Spleen (tissue), 11 donors: Measurements from ENCODE around the gene ASCC3. TPM values are rescaled to one million over a fixed set of nuclear protein-coding genes. Genes with fewer than 3 reads are reported as not detected.

Source experiments
- DNase-seq: peaks from one replicate; pipeline ENCODE4 v3.0.0-alpha.2; 2020
- H3K27ac ChIP-seq, 8 donors: fragments of 200-600 bp; sonication (generic) in 7 of 8; 1 replicate in 4 of 8; 2 replicates in 4 of 8; pipeline versions ENCODE4 v1.5.0 to v1.8.0; 2016 to 2021; ENCODE audit warnings: inconsistent platforms in 4 of 8, mild to moderate bottlenecking in 4 of 8, moderate library complexity in 1 of 8
- H3K27me3 ChIP-seq, 7 donors: fragments of 200-600 bp; sonication (generic) in 6 of 7; replicated peaks in 1 of 7; 1 replicate in 4 of 7; 2 replicates in 3 of 7; pipeline versions ENCODE4 v1.5.0 to v1.8.0; 2016 to 2021; ENCODE audit warnings: inconsistent platforms in 3 of 7, mild to moderate bottlenecking in 1 of 7
- H3K36me3 ChIP-seq, 6 donors: fragments of 200-600 bp; sonication (generic) in 5 of 6; 1 replicate in 4 of 6; 2 replicates in 2 of 6; pipeline versions ENCODE4 v1.5.0 to v1.8.0; 2016 to 2021; ENCODE audit warnings: inconsistent platforms in 2 of 6
- H3K4me1 ChIP-seq, 6 donors: fragments of 200-600 bp; sonication (generic) in 5 of 6; 1 replicate in 3 of 6; 2 replicates in 3 of 6; pipeline versions ENCODE4 v1.5.0 to v1.8.0; 2016 to 2021; ENCODE audit warnings: inconsistent platforms in 3 of 6
- H3K4me3 ChIP-seq, 8 donors: fragments of 200-600 bp; sonication (generic) in 7 of 8; 1 replicate in 4 of 8; 2 replicates in 4 of 8; pipeline versions ENCODE4 v1.5.0 to v1.8.0; 2016 to 2021; ENCODE audit warnings: inconsistent platforms in 4 of 8, mild to moderate bottlenecking in 4 of 8, moderate library complexity in 2 of 8
- H3K9me3 ChIP-seq, 8 donors: fragments of 200-600 bp; sonication (generic) in 7 of 8; 1 replicate in 4 of 8; 2 replicates in 4 of 8; pipeline versions ENCODE4 v1.5.0 to v1.8.0; 2016 to 2021; ENCODE audit warnings: inconsistent platforms in 4 of 8
- POLR2A ChIP-seq, 3 donors: fragments of 450-650 bp; IDR thresholded peaks; one replicate each; pipeline ENCODE4 v1.5.1; 2017; ENCODE audit warnings: antibody characterized with exemption in 3 of 3, mild to moderate bottlenecking in 1 of 3
- POLR2AphosphoS5 ChIP-seq, 3 donors: sonication (generic); formaldehyde crosslinking; IDR thresholded peaks; one replicate each; pipeline ENCODE4 v1.5.1; 2017; ENCODE audit warnings: antibody characterized with exemption in 3 of 3
- WGBS, 5 donors: extraction: QIAGEN DNeasy Blood & Tissue Kit in 3 of 5; methylation state at CpG; one replicate each; pipeline versions ENCODE4 v1.1.5 to v1.1.7; 2013 to 2018; 5-methylcytosine and 5-hydroxymethylcytosine counted together
- intact Hi-C: fragments of 100-400 bp; cut with DNase I; formaldehyde crosslinking; loops from one replicate; pipeline ENCODE4 v1.15.0; 2023; ENCODE audit warnings: low total_unique reads
- polyA plus RNA-seq, 3 donors: library from polyadenylated mRNA; stranded (reverse); fragments of 200-250 nt; gene quantifications; one replicate each; pipeline ENCODE4 v1.2.1, GENCODE V29; 2013
- total RNA-seq, 7 donors: library from RNA; depleted of rRNA in 3 of 7; stranded (reverse); fragments of >200 nt in 3 of 7; fragmentation: NEBNext Ultra II Directional in 4 of 7; extraction: Animal tissue kit (Norgen Biotek cat#: 25700) in 4 of 7; gene quantifications; one replicate each; pipeline versions ENCODE4 v1.1.0 to v1.2.1, GENCODE V29; 2016 to 2021
- TF ChIP-seq, protein P1 (sequence below), 11 experiments: fragments of 200-600 bp in 7 of 11; fragments of 450-650 bp in 4 of 11; sonication (generic) in 4 of 11; IDR thresholded peaks in 8 of 11; conservative IDR thresholded peaks in 3 of 11; 1 replicate in 7 of 11; 2 replicates in 4 of 11; pipeline versions ENCODE4 v1.4.0 to v1.8.0; 2016 to 2021; ENCODE audit warnings: antibody characterized with exemption in 11 of 11, inconsistent platforms in 4 of 11, mild to moderate bottlenecking in 1 of 11
- donor health status: healthy with polysubstance abuse.
- donor health status: DM: no; HTN: no; CAD: no; lungs with moderate emphysema.
- donor health status: DM: no; HTN: no; CAD: no.
- donor health status: Bipolar disorder and iron deficiency.
- donor health status: healthy.
- donor health status: DM: no; HTN: no; CAD: no.
- donor health status: DM: yes; HTN: yes; CAD: no.

The ASCC3 gene
- total and polyA plus RNA-seq, 10 donors: 7.9 to 52.4 (median 40.8) TPM

DNA sequence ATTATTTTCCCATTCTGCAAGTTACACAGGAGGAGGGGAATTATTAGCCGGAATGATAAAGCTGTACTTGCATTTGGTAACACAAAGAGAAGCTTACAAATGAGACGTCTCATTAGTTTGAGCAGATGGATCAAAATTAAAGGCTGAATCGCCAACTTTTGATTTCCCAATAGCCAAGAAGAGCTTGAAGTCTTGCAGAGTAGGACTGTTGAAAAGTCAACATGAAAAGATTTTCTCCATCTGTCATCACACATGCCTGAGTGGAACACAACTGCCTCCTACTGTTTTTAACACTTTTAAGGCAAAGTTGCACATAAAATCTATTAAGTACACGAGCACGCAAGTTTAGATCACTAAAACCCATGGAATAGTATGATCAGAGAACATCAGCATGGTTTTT is 176.2 kb downstream of the ASCC3 start:
- Histone ChIP-seq H3K27ac (no peak overlapping the region), H3K36me3 (peaks cover 0 to 35% (median 6%) of the 10 kb centered on the region in 6 donors), H3K4me3 (no peak overlapping the region), H3K9me3 (peaks cover 0 to 20% (median 12%) of the 10 kb centered on the region in 8 donors), H3K27me3 (no peaks in the 10 kb centered on the region), H3K4me1 (no peaks in the 10 kb centered on the region)
- intact Hi-C loops: no loop called here
- TF ChIP-seq, protein P1, sequence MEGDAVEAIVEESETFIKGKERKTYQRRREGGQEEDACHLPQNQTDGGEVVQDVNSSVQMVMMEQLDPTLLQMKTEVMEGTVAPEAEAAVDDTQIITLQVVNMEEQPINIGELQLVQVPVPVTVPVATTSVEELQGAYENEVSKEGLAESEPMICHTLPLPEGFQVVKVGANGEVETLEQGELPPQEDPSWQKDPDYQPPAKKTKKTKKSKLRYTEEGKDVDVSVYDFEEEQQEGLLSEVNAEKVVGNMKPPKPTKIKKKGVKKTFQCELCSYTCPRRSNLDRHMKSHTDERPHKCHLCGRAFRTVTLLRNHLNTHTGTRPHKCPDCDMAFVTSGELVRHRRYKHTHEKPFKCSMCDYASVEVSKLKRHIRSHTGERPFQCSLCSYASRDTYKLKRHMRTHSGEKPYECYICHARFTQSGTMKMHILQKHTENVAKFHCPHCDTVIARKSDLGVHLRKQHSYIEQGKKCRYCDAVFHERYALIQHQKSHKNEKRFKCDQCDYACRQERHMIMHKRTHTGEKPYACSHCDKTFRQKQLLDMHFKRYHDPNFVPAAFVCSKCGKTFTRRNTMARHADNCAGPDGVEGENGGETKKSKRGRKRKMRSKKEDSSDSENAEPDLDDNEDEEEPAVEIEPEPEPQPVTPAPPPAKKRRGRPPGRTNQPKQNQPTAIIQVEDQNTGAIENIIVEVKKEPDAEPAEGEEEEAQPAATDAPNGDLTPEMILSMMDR (IDR thresholded peaks at IDR 0.05 in 8 of 11, conservative IDR thresholded peaks at IDR 0.05 in 3 of 11): no peak
- TF ChIP-seq POLR2A (IDR thresholded peaks at IDR 0.05) (no peak), POLR2AphosphoS5 (IDR thresholded peaks at IDR 0.05) (no peak)
- no peak for DNase-seq
- WGBS, 5 donors: 76 to 93% (median 90%) methylated on average over 5 of the region's 5 CpGs

DNA sequence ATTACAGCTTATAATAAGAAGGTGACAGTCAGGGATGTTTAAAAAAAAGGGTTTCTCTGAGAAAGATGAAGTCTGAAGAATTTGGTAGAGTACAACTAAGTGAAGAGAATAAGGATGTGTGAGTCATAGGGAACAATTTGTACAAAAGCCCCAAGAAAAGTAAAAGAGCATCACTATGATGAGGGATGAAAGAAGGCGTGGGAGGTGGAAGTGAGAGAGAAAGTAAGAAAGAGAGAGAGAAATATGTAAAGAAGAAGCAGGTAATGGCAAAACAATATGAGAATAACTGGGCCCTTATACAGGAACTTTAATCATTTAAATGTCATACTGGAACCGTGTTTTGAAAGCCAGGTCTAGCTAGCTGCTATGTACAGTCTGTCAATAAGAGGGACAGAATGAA is 179.4 kb downstream of the ASCC3 start:
- DNase-seq: no peak
- Histone ChIP-seq H3K27ac (no peak overlapping the region), H3K9me3 (peaks cover 0 to 28% (median 16%) of the 10 kb centered on the region in 8 donors), H3K36me3 (peaks cover 0 to 40% (median 6%) of the 10 kb centered on the region in 6 donors), H3K4me1 (no peaks in the 10 kb centered on the region), H3K4me3 (no peak overlapping the region), H3K27me3 (no peaks in the 10 kb centered on the region)
- WGBS, 5 donors: 79 to 93% (median 85%) methylated on average over 2 of the region's 2 CpGs
- intact Hi-C loops: no loop called here
- TF ChIP-seq, protein P1 (IDR thresholded peaks at IDR 0.05 in 8 of 11, conservative IDR thresholded peaks at IDR 0.05 in 3 of 11): no peak
- TF ChIP-seq POLR2A (IDR thresholded peaks at IDR 0.05) (no peak), POLR2AphosphoS5 (IDR thresholded peaks at IDR 0.05) (no peak)

DNA sequence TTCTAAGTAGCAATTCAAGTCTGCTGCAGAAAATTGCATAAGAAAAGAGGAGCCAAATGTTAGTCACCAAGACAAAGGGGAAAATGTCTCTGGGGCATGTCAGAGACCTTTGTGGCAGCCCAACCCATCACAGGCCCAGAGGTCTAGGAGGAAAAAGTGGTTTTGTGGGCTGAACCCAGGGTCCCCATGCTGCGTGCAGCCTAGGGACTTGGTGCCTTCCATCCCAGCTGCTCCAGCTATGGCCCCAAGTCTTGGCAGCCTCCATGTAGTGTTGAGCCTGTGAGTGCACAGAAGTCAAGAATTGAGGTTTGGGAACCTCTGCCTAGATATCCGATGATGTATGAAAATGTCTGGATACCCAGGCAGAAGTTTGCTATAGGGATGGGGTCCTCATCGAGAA is 181.1 kb downstream of the ASCC3 start:
- TF ChIP-seq POLR2AphosphoS5 (IDR thresholded peaks at IDR 0.05): no peak
- TF ChIP-seq, protein P1 (IDR thresholded peaks at IDR 0.05 in 8 of 11, conservative IDR thresholded peaks at IDR 0.05 in 3 of 11): no peak
- no peak for TF ChIP-seq POLR2A (IDR thresholded peaks at IDR 0.05)
- H3K36me3 ChIP-seq: peaks cover 0 to 40% (median 6%) of the 10 kb centered on the region in 6 donors
- WGBS, 5 donors: 93 to 99% (median 97%) methylated on average over 3 of the region's 3 CpGs
- no peaks in the 10 kb centered on the region for H3K27me3 ChIP-seq
- no peak for DNase-seq
- intact Hi-C loops: no loop called here
- H3K9me3 ChIP-seq: peaks cover 0 to 28% (median 16%) of the 10 kb centered on the region in 8 donors
- H3K4me3 ChIP-seq: no peak overlapping the region
- H3K27ac ChIP-seq: no peak overlapping the region
- H3K4me1 ChIP-seq: no peaks in the 10 kb centered on the region

DNA sequence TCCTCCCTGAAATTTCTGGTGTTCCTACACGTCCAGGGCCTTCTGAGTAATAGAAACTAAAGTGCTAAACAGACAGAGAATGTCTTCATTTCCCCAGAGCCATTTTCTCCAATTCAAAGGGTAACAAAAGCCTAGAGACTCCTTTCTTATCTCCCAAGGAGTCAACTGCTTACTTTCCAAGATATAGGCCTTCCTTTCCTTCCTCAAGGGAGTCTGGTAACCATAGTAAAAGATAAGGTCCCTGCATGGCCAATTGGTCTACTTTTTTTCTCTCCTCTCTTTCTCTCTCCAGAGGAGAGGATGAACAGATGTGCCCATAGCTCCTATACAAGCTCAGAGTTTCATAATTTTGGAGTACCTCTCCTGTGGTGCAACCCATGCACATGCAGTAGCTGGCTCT is 185.7 kb downstream of the ASCC3 start:
- Histone ChIP-seq H3K36me3 (peaks cover 0 to 16% (median 3%) of the 10 kb centered on the region in 6 donors), H3K27ac (no peak overlapping the region), H3K27me3 (no peaks in the 10 kb centered on the region), H3K4me1 (no peaks in the 10 kb centered on the region), H3K4me3 (no peak overlapping the region), H3K9me3 (peaks cover 0 to 15% (median 6%) of the 10 kb centered on the region in 8 donors)
- no peak for TF ChIP-seq POLR2A (IDR thresholded peaks at IDR 0.05)
- TF ChIP-seq, protein P1 (IDR thresholded peaks at IDR 0.05 in 8 of 11, conservative IDR thresholded peaks at IDR 0.05 in 3 of 11): no peak
- TF ChIP-seq POLR2AphosphoS5 (IDR thresholded peaks at IDR 0.05): no peak
- intact Hi-C loops: no loop called here
- 71 to 93% (median 86%) methylated on average over 1 of the region's 1 CpG for WGBS, 5 donors
- no peak for DNase-seq
